HepG2 (cell line): Measurements from ENCODE around the gene ZNF669. TPM values are rescaled to one million over a fixed set of nuclear protein-coding genes. Genes with fewer than 3 reads are reported as not detected.
A peak's percentile ranks its signal among the peaks of the same experiment; 100 is the strongest.

Source experiments
- FOXJ3 ChIP-seq: sonication (generic); formaldehyde crosslinking; IDR thresholded peaks from 2 replicates; pipeline ENCODE4 v1.4.0; 2020; ENCODE audit warnings: missing genetic modification reagents, mild to moderate bottlenecking, borderline replicate concordance
- GATAD2A ChIP-seq: IDR thresholded peaks from 2 replicates; pipeline ENCODE4 v1.6.1; 2016
- HNRNPLL ChIP-seq: fragments of 200-400 bp; formaldehyde crosslinking; IDR thresholded peaks from 2 replicates; pipeline ENCODE4 v1.6.1; 2017; ENCODE audit warnings: mild to moderate bottlenecking, low read depth, low read length; ENCODE audit not compliant: poor library complexity, severe bottlenecking
- KMT2A ChIP-seq: sonication (generic); formaldehyde crosslinking; IDR thresholded peaks from 2 replicates; pipeline ENCODE4 v1.4.0; 2020; ENCODE audit warnings: missing genetic modification reagents
- MBD4 ChIP-seq: IDR thresholded peaks from 2 replicates; pipeline ENCODE4 v1.6.1; 2012; ENCODE audit warnings: low read length, inconsistent platforms, borderline replicate concordance
- NRL ChIP-seq: sonication (generic); formaldehyde crosslinking; IDR thresholded peaks from 2 replicates; pipeline ENCODE4 v1.5.0; 2020; ENCODE audit warnings: missing genetic modification reagents, mild to moderate bottlenecking, moderate library complexity, borderline replicate concordance
- PRMT3 ChIP-seq: sonication (generic); formaldehyde crosslinking; IDR thresholded peaks from 2 replicates; pipeline ENCODE4 v1.8.1; 2022; ENCODE audit warnings: low read depth, mild to moderate bottlenecking, moderate library complexity, missing genetic modification reagents, borderline replicate concordance
- RARA ChIP-seq: IDR thresholded peaks from 2 replicates; pipeline ENCODE4 v1.6.1; 2016; ENCODE audit warnings: missing genetic modification reagents, missing compliant biosample characterization
- REPIN1 ChIP-seq: sonication (generic); formaldehyde crosslinking; IDR thresholded peaks from 2 replicates; pipeline ENCODE4 v1.8.0; 2022; ENCODE audit warnings: missing genetic modification reagents, low read depth, mild to moderate bottlenecking, borderline replicate concordance
- RXRB ChIP-seq: IDR thresholded peaks from 2 replicates; pipeline ENCODE4 v1.6.1; 2016; ENCODE audit warnings: borderline replicate concordance, missing genetic modification reagents, missing compliant biosample characterization
- SP1 ChIP-seq, 2 experiments: fragments of 450-650 bp in 1 of 2; sonication (generic) in 1 of 2; formaldehyde crosslinking in 1 of 2; IDR thresholded peaks; 2 replicates each; pipeline versions ENCODE4 v1.4.0 to v1.6.1; 2016 to 2020; ENCODE audit warnings: missing genetic modification reagents in 1 of 2
- SRY ChIP-seq: sonication (generic); formaldehyde crosslinking; IDR thresholded peaks from 2 replicates; pipeline ENCODE4 v1.8.0; 2022; ENCODE audit warnings: mild to moderate bottlenecking, missing genetic modification reagents
- XRCC5 ChIP-seq: fragments of 200-400 bp; formaldehyde crosslinking; optimal IDR thresholded peaks from 2 replicates; pipeline ENCODE3; 2017; ENCODE audit warnings: mild to moderate bottlenecking, low read length
- ZNF225 ChIP-seq: sonication (generic); formaldehyde crosslinking; IDR thresholded peaks from 2 replicates; pipeline ENCODE4 v1.4.0; 2020; ENCODE audit warnings: mild to moderate bottlenecking, missing genetic modification reagents
- ZNF33B ChIP-seq: sonication (generic); formaldehyde crosslinking; IDR thresholded peaks from 2 replicates; pipeline ENCODE4 v1.5.1; 2020; ENCODE audit warnings: mild to moderate bottlenecking, missing genetic modification reagents
- ZNF350 ChIP-seq: sonication (generic); formaldehyde crosslinking; IDR thresholded peaks from 2 replicates; pipeline ENCODE4 v1.4.0; 2020; ENCODE audit warnings: mild to moderate bottlenecking, low read depth, missing genetic modification reagents, borderline replicate concordance
- ZNF777 ChIP-seq: sonication (generic); formaldehyde crosslinking; IDR thresholded peaks from 2 replicates; pipeline ENCODE4 v1.4.0; 2020; ENCODE audit warnings: missing genetic modification reagents
- polyA plus RNA-seq, 8 experiments: library from polyadenylated mRNA; depleted of rRNA in 3 of 8; stranded (reverse) in 7 of 8; unstranded in 1 of 8; fragments of >200 nt; fragmentation: Illumina TruSeq in 4 of 8; extraction: Trizol in 4 of 8; gene quantifications; 2 replicates each; pipeline versions ENCODE4 v1.2.1 to v1.2.3, GENCODE V29; 2011 to 2016; ENCODE audit warnings: low read depth in 4 of 8, missing spikeins in 1 of 8, mixed read lengths in 1 of 8; ENCODE audit not compliant: insufficient read depth in 1 of 8
- total RNA-seq, 5 experiments: library from RNA; depleted of rRNA; stranded (reverse); fragments of >200 nt; fragmentation: Illumina TruSeq; extraction: Trizol; gene quantifications; 2 replicates each; pipeline ENCODE4 v1.2.3, GENCODE V29; 2016; ENCODE audit warnings: low read depth in 1 of 5
- TF ChIP-seq, protein P1 (sequence below): sonication (generic); formaldehyde crosslinking; IDR thresholded peaks from 2 replicates; pipeline ENCODE4 v1.4.0; 2020; ENCODE audit warnings: mild to moderate bottlenecking, missing genetic modification reagents
- TF ChIP-seq, protein P2 (sequence below): sonication (generic); formaldehyde crosslinking; IDR thresholded peaks from 2 replicates; pipeline ENCODE4 v1.9.0; 2021; ENCODE audit warnings: missing genetic modification reagents, borderline replicate concordance
- TF ChIP-seq, protein P3 (sequence below): IDR thresholded peaks from 2 replicates; pipeline ENCODE4 v1.6.1; 2016; ENCODE audit warnings: mild to moderate bottlenecking, missing biosample characterization, missing genetic modification reagents
- TF ChIP-seq, protein P4 (sequence below): sonication (generic); formaldehyde crosslinking; IDR thresholded peaks from 2 replicates; pipeline ENCODE4 v1.4.0; 2020; ENCODE audit warnings: mild to moderate bottlenecking, missing genetic modification reagents

ZNF669 gene
- total and polyA plus RNA-seq, 2 of the 13 experiments (the other 11 are each of a cell fraction or from before 2014, with no cell fraction given) = 3.1 to 14.6 TPM

DNA sequence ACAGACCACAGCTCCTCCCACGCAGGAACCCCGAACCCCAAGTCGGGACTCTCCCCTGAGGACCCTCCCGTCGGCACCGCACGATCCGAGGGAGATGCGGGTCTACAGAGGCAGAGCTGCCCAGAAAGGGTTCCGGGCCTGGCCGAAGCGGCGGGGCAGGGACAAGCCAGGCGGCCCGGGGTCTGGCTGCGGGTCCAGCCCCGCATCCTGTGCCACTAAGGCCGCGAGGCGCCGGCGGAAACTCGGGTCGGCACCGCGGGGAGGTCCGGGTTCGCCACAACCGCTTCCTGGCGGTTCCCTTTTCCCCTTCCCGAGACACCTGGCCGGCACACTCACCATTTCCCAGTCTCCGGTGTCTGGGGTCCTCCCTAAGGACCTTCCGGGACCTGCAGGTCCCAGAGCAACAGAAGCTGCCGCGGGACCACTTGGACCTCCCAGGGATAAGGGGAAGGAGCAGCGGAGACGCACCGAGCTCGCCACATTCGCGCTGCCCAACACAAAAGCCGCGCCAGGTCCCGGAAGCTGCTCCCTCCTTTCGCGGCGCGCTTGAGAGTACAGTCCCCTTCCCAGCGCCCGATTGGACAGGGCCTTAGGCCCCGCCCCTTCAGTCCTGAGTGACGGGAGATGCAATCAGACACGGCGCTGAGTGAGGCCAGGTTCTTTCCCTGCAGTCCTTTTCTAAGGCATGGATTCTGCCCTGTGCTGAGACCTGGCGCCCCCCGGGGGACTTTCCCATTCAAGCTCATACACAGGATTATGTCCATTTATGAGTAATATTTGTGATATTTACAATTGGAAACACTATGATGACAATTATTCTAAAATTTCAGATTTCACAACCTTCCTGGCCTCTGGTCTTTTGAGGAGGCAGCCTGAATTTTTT, 25.7 kb downstream of the ZNF669 start, which contains the start of gene ZNF670 (continued):
- 0 out of 2 replicates have a peak, but pooled peaks have one; percentile 63 for TF ChIP-seq SRY (CRISPR knock-in tag)
- no peak for TF ChIP-seq PRMT3 (CRISPR knock-in tag)
- TF ChIP-seq REPIN1 (CRISPR knock-in tag) = 0 out of 2 replicates have a peak, but pooled peaks have one; percentile 40
- TF ChIP-seq, protein P1, sequence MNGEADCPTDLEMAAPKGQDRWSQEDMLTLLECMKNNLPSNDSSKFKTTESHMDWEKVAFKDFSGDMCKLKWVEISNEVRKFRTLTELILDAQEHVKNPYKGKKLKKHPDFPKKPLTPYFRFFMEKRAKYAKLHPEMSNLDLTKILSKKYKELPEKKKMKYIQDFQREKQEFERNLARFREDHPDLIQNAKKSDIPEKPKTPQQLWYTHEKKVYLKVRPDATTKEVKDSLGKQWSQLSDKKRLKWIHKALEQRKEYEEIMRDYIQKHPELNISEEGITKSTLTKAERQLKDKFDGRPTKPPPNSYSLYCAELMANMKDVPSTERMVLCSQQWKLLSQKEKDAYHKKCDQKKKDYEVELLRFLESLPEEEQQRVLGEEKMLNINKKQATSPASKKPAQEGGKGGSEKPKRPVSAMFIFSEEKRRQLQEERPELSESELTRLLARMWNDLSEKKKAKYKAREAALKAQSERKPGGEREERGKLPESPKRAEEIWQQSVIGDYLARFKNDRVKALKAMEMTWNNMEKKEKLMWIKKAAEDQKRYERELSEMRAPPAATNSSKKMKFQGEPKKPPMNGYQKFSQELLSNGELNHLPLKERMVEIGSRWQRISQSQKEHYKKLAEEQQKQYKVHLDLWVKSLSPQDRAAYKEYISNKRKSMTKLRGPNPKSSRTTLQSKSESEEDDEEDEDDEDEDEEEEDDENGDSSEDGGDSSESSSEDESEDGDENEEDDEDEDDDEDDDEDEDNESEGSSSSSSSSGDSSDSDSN (CRISPR knock-in tag) = peak; percentile 81
- peak; percentile 65 for TF ChIP-seq XRCC5
- no peak for TF ChIP-seq ZNF777
- no peak for TF ChIP-seq MBD4
- TF ChIP-seq, protein P2, sequence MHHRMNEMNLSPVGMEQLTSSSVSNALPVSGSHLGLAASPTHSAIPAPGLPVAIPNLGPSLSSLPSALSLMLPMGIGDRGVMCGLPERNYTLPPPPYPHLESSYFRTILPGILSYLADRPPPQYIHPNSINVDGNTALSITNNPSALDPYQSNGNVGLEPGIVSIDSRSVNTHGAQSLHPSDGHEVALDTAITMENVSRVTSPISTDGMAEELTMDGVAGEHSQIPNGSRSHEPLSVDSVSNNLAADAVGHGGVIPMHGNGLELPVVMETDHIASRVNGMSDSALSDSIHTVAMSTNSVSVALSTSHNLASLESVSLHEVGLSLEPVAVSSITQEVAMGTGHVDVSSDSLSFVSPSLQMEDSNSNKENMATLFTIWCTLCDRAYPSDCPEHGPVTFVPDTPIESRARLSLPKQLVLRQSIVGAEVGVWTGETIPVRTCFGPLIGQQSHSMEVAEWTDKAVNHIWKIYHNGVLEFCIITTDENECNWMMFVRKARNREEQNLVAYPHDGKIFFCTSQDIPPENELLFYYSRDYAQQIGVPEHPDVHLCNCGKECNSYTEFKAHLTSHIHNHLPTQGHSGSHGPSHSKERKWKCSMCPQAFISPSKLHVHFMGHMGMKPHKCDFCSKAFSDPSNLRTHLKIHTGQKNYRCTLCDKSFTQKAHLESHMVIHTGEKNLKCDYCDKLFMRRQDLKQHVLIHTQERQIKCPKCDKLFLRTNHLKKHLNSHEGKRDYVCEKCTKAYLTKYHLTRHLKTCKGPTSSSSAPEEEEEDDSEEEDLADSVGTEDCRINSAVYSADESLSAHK (CRISPR knock-in tag) = no peak
- TF ChIP-seq, protein P3, sequence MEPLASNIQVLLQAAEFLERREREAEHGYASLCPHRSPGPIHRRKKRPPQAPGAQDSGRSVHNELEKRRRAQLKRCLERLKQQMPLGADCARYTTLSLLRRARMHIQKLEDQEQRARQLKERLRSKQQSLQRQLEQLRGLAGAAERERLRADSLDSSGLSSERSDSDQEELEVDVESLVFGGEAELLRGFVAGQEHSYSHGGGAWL (CRISPR knock-in tag) = peak; percentile 47; the same call in 1 of the 2 replicates
- TF ChIP-seq GATAD2A (CRISPR knock-in tag) = peak; percentile 26; the same call in 1 of the 2 replicates
- TF ChIP-seq SP1 (IDR thresholded peaks at IDR 0.05) = no peak
- peak; percentile 59; the same call in 1 of the 2 replicates for TF ChIP-seq SP1 (CRISPR knock-in tag; IDR thresholded peaks at IDR 0.05)
- TF ChIP-seq RARA = peak; percentile 24; the same call in 1 of the 2 replicates
- TF ChIP-seq FOXJ3 = 0 out of 2 replicates have a peak, but pooled peaks have one; percentile 16
- TF ChIP-seq ZNF225 (CRISPR knock-in tag) = peak; percentile 64; the same call in 1 of the 2 replicates
- peak; percentile 63 for TF ChIP-seq HNRNPLL
- TF ChIP-seq ZNF33B (CRISPR knock-in tag) = no peak
- TF ChIP-seq NRL (CRISPR knock-in tag) = peak; percentile 83
- TF ChIP-seq KMT2A (CRISPR knock-in tag) = peak; percentile 38; the same call in 1 of the 2 replicates
- TF ChIP-seq ZNF350 (CRISPR knock-in tag) = peak; percentile 71; the same call in 1 of the 2 replicates
- TF ChIP-seq RXRB (CRISPR knock-in tag) = peak; percentile 48; the same call in 1 of the 2 replicates
- TF ChIP-seq, protein P4, sequence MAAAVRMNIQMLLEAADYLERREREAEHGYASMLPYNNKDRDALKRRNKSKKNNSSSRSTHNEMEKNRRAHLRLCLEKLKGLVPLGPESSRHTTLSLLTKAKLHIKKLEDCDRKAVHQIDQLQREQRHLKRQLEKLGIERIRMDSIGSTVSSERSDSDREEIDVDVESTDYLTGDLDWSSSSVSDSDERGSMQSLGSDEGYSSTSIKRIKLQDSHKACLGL (CRISPR knock-in tag) = peak; percentile 38; the same call in 1 of the 2 replicates
